NCI-H82 treated with DMSO at 0.1 percent for 48 hours (cell line): ENCODE results near the gene LNX1.
"Not testable (repeated sequence)": the region's sequence is repeated elsewhere in the genome, so short reads cannot be mapped to it uniquely, and the experiment has no call there.

Source experiments
- DNase-seq: peaks from one replicate; lab custom pipeline; 2025; ENCODE audit not compliant: unreplicated experiment; lab: John Stamatoyannopoulos, UW

Gene LNX1

GRCh38 chr4:53466576-53466975, 124.7 kb downstream of the LNX1 start:
- not testable (repeated sequence) for DNase-seq

- no peak for DNase-seq
Measured at GRCh38 chr4:53465891-53466290, 125.4 kb downstream of the LNX1 start.

DNA sequence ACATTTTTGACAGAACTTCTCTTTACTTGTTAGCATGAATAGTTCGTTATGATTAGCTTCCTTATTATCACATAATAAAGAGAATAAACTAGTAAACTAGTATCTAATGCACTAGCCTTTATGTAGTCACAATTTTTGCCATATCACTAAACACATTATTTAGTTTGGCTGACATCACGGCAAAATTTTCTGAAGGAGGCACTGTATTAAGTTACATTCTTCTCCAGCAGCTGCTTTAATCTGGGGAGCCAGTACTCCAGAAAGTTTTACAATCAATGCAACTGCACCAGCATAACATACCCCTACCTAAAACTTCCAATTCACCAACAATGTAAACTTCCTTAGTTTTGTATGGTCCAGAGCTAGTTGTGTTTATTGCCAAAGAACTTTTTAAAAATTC, 126.0 kb downstream of the LNX1 start:
- DNase-seq, result no peak

DNA sequence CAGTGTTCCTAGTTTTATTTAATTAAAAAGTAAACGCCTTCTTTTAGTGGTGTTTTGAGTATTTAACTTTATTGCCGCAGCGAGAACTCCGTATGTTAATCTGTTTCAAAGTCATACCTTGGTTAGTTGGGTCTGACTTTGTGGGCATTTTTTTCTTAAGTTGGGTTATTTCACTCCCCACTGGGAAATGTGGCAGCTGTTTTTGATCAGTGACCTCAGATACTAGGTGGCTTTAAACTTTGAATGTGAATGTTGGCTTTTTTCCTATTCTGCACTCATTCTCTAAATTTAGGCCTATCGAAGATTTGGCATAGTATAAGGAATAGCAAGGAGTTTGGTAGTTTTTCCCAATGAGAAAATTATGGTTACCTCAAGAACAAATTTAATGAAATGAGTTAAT, 127.9 kb downstream of the LNX1 start:
- no peak for DNase-seq

- DNase-seq, result no peak
Measured at GRCh38 chr4:53461244-53461643, 130.0 kb downstream of the LNX1 start.

- DNase-seq, result no peak
Measured at GRCh38 chr4:53459548-53459947, 131.7 kb downstream of the LNX1 start.

GRCh38 chr4:53456178-53456577, 135.1 kb downstream of the LNX1 start:
- DNase-seq, result no peak

DNA sequence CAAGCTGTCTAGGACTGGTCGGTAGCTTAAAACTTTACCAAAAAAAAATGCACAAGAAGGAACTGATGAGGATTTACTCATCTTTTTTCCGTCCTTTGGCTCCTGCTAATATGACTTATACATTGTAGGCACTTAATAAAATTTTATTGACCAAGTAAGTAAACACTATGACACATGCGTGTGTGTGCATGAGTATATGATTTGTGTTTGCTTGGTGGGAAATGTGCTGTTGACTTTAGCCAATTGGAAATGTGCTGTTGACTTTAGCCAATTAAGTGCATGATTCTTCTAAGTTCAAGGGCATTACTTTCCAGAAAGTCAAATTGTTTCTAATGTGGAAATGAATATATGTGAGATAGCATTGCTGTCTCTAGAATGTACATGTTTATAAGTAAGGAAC, 135.5 kb downstream of the LNX1 start:
- no peak for DNase-seq

GRCh38 chr4:53453385-53453784, 137.9 kb downstream of the LNX1 start:
- no peak for DNase-seq

- no peak for DNase-seq
Measured at GRCh38 chr4:53450773-53451172, 140.5 kb downstream of the LNX1 start.

GRCh38 chr4:53444954-53445353, 146.3 kb downstream of the LNX1 start:
- DNase-seq, result no peak

DNA sequence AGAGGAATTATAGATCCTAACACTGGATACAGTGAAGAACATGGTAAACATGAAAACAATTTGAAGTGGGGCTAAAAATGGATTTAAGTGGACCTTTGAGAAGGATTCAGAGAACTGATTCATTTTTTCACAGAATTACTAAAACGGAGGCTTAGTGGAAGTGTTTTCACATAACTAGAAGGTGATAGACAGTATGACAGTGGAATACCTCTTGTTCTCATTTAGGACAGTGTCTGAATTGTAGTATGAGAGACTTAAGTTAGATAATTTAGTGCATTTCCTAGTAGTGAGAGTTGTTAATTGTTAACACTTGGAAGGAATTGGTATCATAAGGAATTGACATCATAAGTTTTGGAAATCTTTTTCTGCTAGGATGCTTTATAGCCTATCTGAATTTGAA, 149.7 kb downstream of the LNX1 start:
- no peak for DNase-seq

GRCh38 chr4:53436251-53436650, 155.0 kb downstream of the LNX1 start:
- DNase-seq, result no peak

DNA sequence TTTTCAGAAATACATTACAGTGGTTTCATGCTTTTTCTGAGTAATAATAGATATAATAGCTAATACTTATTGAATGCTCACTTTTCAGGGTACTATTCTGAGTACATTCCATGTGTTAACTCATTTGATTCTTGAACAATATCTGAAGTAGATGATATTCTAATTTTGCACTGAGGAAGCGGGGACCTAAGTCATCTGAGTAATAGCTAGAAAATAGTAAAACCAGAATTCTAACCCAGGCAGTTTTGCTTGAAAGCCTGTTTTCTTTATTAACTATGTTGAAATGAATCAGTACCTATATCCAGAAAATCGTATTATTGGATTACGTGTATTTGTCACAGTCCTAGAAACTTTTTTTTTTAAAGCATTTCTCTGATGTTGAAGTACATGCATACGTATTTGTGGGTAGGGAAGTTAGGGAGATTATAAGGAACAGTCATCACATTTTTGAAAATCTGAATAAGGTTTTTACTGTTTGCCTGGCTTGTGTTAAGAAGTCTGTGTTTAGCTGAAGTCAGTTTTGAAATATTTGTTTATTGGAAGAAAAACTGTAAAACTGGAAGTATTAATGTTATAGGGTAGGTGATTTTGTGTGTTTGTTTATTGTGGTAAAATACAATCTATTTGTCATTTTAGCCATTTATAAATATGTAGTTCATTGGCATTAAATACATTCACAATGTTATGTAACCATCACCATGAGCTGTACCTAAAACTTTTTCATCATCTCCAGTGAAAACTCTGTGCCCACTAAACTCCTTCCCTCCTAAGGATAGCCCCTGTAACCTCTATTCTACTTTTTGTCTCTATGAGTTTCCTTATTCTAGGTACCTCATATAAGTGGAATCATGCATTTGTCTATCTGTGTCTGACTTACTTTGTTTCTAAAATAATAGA, 158.5 kb downstream of the LNX1 start:
- no peak for DNase-seq

DNA sequence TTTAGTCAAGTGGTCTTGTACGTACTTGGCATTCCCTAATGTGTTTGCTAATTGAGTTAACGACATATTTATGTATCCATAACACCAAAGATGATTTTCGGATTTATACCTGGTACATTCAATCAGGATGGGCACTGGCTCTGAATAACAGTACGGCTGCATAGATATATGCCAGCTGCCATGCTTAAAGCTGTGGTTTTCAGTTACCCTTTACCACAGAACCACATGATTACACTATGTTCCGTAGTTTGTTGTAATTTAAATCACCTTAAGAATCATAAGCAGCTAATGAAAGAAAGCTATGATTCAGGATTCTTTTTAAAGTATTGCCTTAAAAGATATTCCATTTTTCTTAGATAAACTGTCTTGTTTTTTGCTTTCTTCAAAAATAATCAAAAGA, 160.2 kb downstream of the LNX1 start:
- no peak for DNase-seq

DNA sequence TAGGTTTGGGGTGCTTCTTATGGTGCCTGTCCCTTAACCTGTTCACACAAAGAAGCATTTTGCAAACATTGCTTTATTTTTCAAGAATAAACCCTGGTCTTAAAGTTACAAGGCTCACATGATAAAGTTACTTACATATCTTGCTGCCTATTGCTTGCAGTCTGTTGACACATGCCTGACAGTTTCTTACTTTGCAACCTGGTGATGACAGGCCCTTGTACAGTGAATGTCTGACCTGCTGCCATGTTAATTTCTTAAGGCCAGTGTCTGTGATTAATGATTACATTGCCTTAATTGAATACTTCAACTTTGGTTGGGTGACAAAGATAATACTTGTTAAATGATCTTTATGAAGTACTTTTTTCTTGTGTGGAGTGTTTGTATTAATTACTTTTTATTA, 163.9 kb downstream of the LNX1 start:
- DNase-seq, result no peak

DNA sequence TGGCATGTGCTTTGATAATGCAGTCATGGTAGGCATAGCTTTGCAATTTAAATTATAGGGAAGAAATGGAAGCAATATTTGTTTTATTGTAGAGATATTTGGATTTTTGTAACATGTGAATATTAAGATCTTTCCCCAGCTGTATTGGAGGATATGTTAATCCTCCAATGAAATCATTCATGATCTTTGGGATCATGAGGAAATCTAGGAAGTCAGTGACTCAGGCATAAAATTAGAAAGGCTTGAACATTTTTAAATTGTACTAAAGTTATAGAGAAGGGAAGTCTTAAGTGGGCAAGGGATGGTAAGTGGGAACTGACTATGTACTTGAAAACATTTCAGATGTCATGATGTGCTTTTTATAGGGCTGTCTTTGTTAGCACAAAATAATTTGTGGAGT, 167.0 kb downstream of the LNX1 start:
- DNase-seq, result no peak

GRCh38 chr4:53422367-53422766, 168.9 kb downstream of the LNX1 start:
- no peak for DNase-seq

DNA sequence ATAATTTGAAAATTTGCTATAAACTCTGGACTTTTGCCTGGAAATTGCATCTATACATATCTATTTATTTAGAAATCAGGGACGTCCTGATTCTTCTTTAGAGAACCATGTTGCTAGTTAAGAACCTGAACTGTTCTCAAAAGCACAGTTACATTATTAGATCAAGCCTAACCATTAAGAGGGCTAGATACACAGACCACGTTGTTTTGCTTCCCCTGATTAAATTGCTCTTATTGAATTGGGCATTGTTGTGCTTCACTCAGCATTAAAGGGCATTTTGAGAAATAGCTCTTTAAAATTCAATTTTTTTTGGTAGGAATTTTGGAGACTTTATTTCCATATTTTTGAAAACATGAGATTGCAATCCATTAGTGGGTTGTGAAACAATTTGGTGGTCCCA, 169.5 kb downstream of the LNX1 start:
- DNase-seq, result no peak

GRCh38 chr4:53419208-53419607, 172.1 kb downstream of the LNX1 start:
- DNase-seq, result no peak

DNA sequence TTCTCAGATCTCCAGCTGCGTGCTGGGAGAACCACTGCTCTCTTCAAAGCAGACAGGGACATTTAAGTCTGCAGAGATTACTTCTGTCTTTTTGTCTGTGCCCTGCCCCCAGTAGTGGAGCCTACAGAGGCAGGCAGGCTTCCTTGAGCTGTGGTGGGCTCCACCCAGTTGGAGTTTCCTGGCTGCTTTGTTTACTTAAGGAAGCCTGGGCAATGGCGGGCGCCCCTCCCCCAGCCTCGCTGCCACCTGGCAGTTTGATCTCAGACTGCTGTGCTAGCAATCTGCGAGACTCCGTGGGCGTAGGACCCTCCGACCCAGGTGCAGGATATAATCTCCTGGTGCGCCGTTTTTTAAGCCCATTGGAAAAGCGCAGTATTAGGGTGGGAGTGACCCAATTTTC, 181.8 kb downstream of the LNX1 start:
- DNase-seq, result not testable (repeated sequence)
